Keratinocyte (primary cell): Measurements from ENCODE around the gene KMT2C. TPM values are rescaled to one million over a fixed set of nuclear protein-coding genes. Genes with fewer than 3 reads are reported as not detected.

Experiments
- DNase-seq: peaks from one replicate; pipeline ENCODE4 v3.0.0-alpha.2; 2011; ENCODE audit warnings: low read depth, missing footprints, low spot score
- FAIRE-seq: peaks from 2 replicates; lab custom pipeline; 2011; peaks lifted over from hg19 to GRCh38; lab: Jason Lieb, UNC
- H2AFZ ChIP-seq: 2 replicates; pipeline ENCODE4 v1.6.0; 2012; ENCODE audit warnings: low read length, control low read depth, inconsistent platforms; ENCODE audit not compliant: control insufficient read depth
- H3K27ac ChIP-seq: 2 replicates; pipeline ENCODE4 v1.5.1; 2011; ENCODE audit warnings: low read length; ENCODE audit not compliant: control insufficient read depth, insufficient read depth
- H3K27me3 ChIP-seq: 3 replicates; pipeline ENCODE4 v1.6.0; 2011; ENCODE audit warnings: low read length; ENCODE audit not compliant: control insufficient read depth, insufficient read depth; ENCODE audit errors: extremely low read depth
- H3K36me3 ChIP-seq, 2 experiments: 2 replicates in 1 of 2; 3 replicates in 1 of 2; pipeline ENCODE4 v1.5.1; 2011; ENCODE audit warnings: low read length in 2 of 2, mild to moderate bottlenecking in 1 of 2; ENCODE audit not compliant: control insufficient read depth in 2 of 2, insufficient read depth in 2 of 2; ENCODE audit errors: extremely low read depth in 1 of 2
- H3K4me1 ChIP-seq: 3 replicates; pipeline ENCODE4 v1.5.1; 2011; ENCODE audit warnings: low read length; ENCODE audit not compliant: control insufficient read depth, insufficient read depth; ENCODE audit errors: extremely low read depth
- H3K4me2 ChIP-seq: 3 replicates; pipeline ENCODE4 v1.6.0; 2011; ENCODE audit warnings: low read depth, low read length; ENCODE audit not compliant: control insufficient read depth, insufficient read depth; ENCODE audit errors: extremely low read depth
- H3K4me3 ChIP-seq, 3 experiments: fragments of 200-600 bp in 1 of 3; sonication (generic) in 1 of 3; 2 replicates in 2 of 3; 3 replicates in 1 of 3; pipeline ENCODE4 v1.5.1; 2011 to 2016; ENCODE audit warnings: low read length in 3 of 3, mild to moderate bottlenecking in 3 of 3, control low read depth in 2 of 3, inconsistent platforms in 1 of 3, low read depth in 1 of 3, mixed read lengths in 1 of 3, mixed run types in 1 of 3, moderate library complexity in 1 of 3; ENCODE audit not compliant: control insufficient read depth in 2 of 3, insufficient read depth in 2 of 3; ENCODE audit errors: extremely low read depth in 1 of 3
- H3K79me2 ChIP-seq: 2 replicates; pipeline ENCODE4 v1.6.0; 2012; ENCODE audit warnings: low read length; ENCODE audit not compliant: control insufficient read depth, insufficient read depth
- H3K9ac ChIP-seq: 3 replicates; pipeline ENCODE4 v1.6.0; 2011; ENCODE audit warnings: low read length; ENCODE audit not compliant: control insufficient read depth, insufficient read depth; ENCODE audit errors: extremely low read depth
- H3K9me1 ChIP-seq: 3 replicates; pipeline ENCODE4 v1.6.0; 2011; ENCODE audit warnings: low read length; ENCODE audit not compliant: control insufficient read depth, insufficient read depth; ENCODE audit errors: extremely low read depth
- H3K9me3 ChIP-seq: 2 replicates; pipeline ENCODE4 v1.5.1; 2012; ENCODE audit warnings: low read depth, low read length; ENCODE audit not compliant: control insufficient read depth
- H4K20me1 ChIP-seq: 3 replicates; pipeline ENCODE4 v1.6.0; 2011; ENCODE audit warnings: low read length; ENCODE audit not compliant: control insufficient read depth, insufficient read depth; ENCODE audit errors: extremely low read depth
- EZH2 ChIP-seq: IDR thresholded peaks from one replicate; pipeline ENCODE4 v1.6.1; 2012; ENCODE audit warnings: inconsistent platforms, mild to moderate bottlenecking, low read length, moderate library complexity
- dilution Hi-C: fragments of 300-500 bp; cut with MboI; formaldehyde crosslinking; loops from one replicate; pipeline ENCODE4 v1.7.0; 2020; ENCODE audit warnings: low sequenced_read_pairs; ENCODE audit not compliant: extremely low pct_ligation_motif_present
- polyA plus RNA-seq, 5 experiments: library from polyadenylated mRNA; depleted of rRNA in 3 of 5; stranded (reverse) in 3 of 5; stranded (forward) in 1 of 5; unstranded in 1 of 5; fragments of >200 nt; gene quantifications; 1 replicate in 1 of 5; 2 replicates in 3 of 5; 3 replicates in 1 of 5; pipeline versions ENCODE4 v1.2.1 to v1.2.3, GENCODE V29; 2011 to 2012; ENCODE audit warnings: missing spikeins in 2 of 5, low read depth in 1 of 5, low replicate concordance in 1 of 5
- TF ChIP-seq, protein P1 (sequence below), 3 experiments: IDR thresholded peaks in 1 of 3; conservative IDR thresholded peaks in 1 of 3; optimal IDR thresholded peaks in 1 of 3; 2 replicates in 2 of 3; 3 replicates in 1 of 3; pipeline versions ENCODE3 to v1.5.1; 2011; ENCODE audit warnings: low read length in 3 of 3, mild to moderate bottlenecking in 3 of 3, moderate library complexity in 2 of 3, control low read depth in 1 of 3, inconsistent platforms in 1 of 3; ENCODE audit not compliant: insufficient read depth in 2 of 3; ENCODE audit errors: extremely low read depth in 1 of 3

Gene KMT2C
- polyA plus RNA-seq, 1 donor (not counting 4 experiments of a cell fraction or from before 2014, with no cell fraction given): 8.5 TPM

DNA sequence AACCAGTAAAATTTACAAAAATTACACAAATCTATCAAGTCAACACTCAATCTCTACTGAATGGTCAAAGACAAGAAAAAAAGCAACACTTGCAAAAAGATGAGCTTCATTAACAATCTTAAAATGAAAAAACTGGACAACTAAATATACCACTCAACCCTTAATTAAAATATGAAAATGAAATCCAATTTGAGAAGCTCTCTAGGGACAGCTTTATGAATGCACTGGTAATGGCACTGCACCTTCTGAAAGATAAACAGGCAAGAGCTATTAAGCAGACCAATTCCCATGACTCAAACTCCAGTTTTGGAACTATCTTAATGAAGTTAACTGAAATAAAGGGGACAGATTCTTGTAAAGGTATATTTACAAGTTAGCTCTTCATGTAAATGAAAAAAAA lies 274.6 kb downstream of the KMT2C start:
- Histone ChIP-seq H3K4me2 (no peak overlapping the region), H2AFZ (no peak overlapping the region), H3K9me3 (no peaks in the 10 kb centered on the region), H3K79me2 (no peaks in the 10 kb centered on the region), H3K27me3 (no peaks in the 10 kb centered on the region), H4K20me1 (no peaks in the 10 kb centered on the region), H3K4me3 (no peak overlapping the region), H3K4me1 (no peaks in the 10 kb centered on the region), H3K9ac (no peak overlapping the region), H3K36me3 (peaks cover 21 to 30% of the 10 kb centered on the region in 2 experiments), H3K27ac (no peak overlapping the region), H3K9me1 (no peaks in the 10 kb centered on the region)
- TF ChIP-seq, protein P1, sequence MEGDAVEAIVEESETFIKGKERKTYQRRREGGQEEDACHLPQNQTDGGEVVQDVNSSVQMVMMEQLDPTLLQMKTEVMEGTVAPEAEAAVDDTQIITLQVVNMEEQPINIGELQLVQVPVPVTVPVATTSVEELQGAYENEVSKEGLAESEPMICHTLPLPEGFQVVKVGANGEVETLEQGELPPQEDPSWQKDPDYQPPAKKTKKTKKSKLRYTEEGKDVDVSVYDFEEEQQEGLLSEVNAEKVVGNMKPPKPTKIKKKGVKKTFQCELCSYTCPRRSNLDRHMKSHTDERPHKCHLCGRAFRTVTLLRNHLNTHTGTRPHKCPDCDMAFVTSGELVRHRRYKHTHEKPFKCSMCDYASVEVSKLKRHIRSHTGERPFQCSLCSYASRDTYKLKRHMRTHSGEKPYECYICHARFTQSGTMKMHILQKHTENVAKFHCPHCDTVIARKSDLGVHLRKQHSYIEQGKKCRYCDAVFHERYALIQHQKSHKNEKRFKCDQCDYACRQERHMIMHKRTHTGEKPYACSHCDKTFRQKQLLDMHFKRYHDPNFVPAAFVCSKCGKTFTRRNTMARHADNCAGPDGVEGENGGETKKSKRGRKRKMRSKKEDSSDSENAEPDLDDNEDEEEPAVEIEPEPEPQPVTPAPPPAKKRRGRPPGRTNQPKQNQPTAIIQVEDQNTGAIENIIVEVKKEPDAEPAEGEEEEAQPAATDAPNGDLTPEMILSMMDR (optimal IDR thresholded peaks at IDR 0.05 in 1 of 3, IDR thresholded peaks at IDR 0.05 in 1 of 3, conservative IDR thresholded peaks at IDR 0.05 in 1 of 3; ENCODE audit: extremely low read depth in 1 of 3, insufficient read depth in 2 of 3, low read length in 3 of 3): no peak
- no peak for TF ChIP-seq EZH2
- FAIRE-seq (no peak), DNase-seq (no peak)
- dilution Hi-C loops: no loop called here

DNA sequence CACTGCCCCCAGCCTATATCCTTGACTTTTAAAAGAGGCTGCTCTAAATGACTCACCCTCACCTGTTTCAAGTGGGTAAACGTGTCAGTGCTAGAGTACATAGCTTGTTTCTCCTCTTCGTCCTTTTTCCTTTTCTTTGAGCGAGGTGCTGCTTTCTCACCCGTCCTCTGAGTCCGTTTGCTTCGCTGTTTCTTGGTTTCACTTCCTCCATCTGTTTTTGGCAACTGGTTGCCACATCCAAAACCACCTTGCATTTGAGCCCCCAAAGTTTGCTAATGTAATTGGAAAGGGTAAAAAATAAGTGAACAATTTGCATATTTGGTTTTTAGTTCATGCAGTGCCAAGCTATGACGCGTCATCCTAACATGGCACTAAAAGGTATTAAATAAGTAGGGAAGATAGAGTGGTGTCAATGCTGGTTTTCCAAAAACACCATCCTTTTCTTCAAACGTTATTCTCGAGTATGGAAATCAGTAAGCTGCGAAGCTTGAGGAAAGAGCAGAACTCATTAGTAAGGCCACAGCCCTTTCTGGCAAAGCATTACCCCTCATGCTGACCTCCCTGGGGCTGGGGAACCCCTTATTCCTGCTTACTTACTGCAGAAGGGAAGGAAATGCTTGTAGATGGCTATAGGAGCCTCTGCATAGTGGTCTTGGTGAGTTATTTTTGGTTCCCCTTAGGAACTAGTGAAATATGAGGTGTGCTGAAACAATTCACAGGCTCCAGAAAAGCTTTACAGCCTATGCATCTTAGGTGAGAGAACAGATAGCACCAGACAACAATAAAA lies 276.8 kb downstream of the KMT2C start:
- Histone ChIP-seq H3K4me2 (no peak overlapping the region), H3K36me3 (peaks cover 26 to 33% of the 10 kb centered on the region in 2 experiments), H3K9me1 (no peaks in the 10 kb centered on the region), H3K27ac (no peak overlapping the region), H3K9ac (no peak overlapping the region), H3K9me3 (no peaks in the 10 kb centered on the region), H2AFZ (no peak overlapping the region), H4K20me1 (no peaks in the 10 kb centered on the region), H3K4me3 (no peak overlapping the region), H3K4me1 (no peaks in the 10 kb centered on the region), H3K27me3 (no peaks in the 10 kb centered on the region), H3K79me2 (no peaks in the 10 kb centered on the region)
- DNase-seq (no peak), FAIRE-seq (no peak)
- dilution Hi-C loops: no loop called here
- TF ChIP-seq EZH2: no peak
- TF ChIP-seq, protein P1 (optimal IDR thresholded peaks at IDR 0.05 in 1 of 3, IDR thresholded peaks at IDR 0.05 in 1 of 3, conservative IDR thresholded peaks at IDR 0.05 in 1 of 3; ENCODE audit: extremely low read depth in 1 of 3, insufficient read depth in 2 of 3, low read length in 3 of 3): no peak
